ENCODE data around the gene MAN1C1.
A peak's percentile ranks its signal among the peaks of the same experiment; 100 is the strongest.

MAN1C1 gene

DNA sequence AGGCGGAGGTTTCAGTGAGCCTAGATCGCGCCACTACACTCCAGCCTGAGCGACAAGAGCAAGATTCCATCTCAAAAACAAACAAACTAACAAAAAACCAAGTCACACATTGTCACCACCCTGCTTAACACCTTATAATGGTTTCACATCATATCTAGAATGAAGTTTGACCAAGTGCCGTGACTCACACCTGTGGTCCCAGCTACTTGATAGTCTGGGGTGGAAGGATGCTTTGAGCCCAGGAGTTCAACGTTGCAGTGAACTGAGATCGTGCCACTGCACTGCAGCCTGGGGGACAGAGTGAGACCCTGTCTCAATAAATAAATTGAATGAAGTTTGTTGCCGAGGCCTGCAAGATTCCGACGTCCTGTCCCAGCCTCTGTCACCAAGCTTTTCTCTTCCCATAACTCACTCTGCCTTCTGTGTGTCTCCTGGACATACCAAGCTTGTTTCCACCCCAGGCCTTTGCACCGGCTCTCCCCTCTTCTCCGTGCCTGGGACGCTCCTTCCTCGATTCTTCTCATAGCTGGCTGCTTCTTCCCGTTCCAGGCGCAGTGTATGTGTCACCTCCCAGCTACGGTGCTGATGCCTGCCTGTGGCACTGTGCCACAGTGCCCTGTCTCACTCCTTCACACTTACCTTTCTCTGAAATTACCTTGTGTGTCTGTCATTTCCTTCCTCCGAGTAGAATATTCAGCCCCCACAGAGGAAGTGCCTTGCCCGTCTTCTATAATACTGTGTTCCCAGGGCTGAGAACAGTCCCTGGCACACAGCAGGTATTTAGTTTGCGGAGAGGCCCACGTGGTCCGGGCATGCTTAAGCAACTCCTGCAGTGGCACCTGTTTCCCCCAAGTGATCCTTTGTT lies 179.6 kb downstream of the MAN1C1 start:
- no peak for ATAC-seq
- TF ChIP-seq ZC3H10 (CRISPR knock-in tag; IDR thresholded peaks at IDR 0.05) (no peak), BACH2 (CRISPR knock-in tag; IDR thresholded peaks at IDR 0.05; ENCODE audit: borderline replicate concordance) (no peak), ZFP30 (CRISPR knock-in tag; IDR thresholded peaks at IDR 0.05) (no peak), PPARA (CRISPR knock-in tag; IDR thresholded peaks at IDR 0.05; ENCODE audit: borderline replicate concordance) (no peak), CSDC2 (CRISPR knock-in tag; IDR thresholded peaks at IDR 0.05) (no peak), GLIS3 (CRISPR knock-in tag; IDR thresholded peaks at IDR 0.05) (no peak), TOX (CRISPR knock-in tag; IDR thresholded peaks at IDR 0.05; ENCODE audit: borderline replicate concordance) (no peak), ISL1 (CRISPR knock-in tag; IDR thresholded peaks at IDR 0.05) (no peak), ZNF70 (CRISPR knock-in tag; IDR thresholded peaks at IDR 0.05) (no peak), ZNF8 (CRISPR knock-in tag; IDR thresholded peaks at IDR 0.05) (no peak), ESRRG (CRISPR knock-in tag; IDR thresholded peaks at IDR 0.05) (no peak), ARNTL (CRISPR knock-in tag; IDR thresholded peaks at IDR 0.05; ENCODE audit: borderline replicate concordance, low read depth) (no peak), ZNF565 (CRISPR knock-in tag; conservative IDR thresholded peaks at IDR 0.05; ENCODE audit: low read depth) (no peak), ZFP3 (CRISPR knock-in tag; IDR thresholded peaks at IDR 0.05) (no peak), RARB (CRISPR knock-in tag; IDR thresholded peaks at IDR 0.05) (no peak)
- TF ChIP-seq, protein P1, sequence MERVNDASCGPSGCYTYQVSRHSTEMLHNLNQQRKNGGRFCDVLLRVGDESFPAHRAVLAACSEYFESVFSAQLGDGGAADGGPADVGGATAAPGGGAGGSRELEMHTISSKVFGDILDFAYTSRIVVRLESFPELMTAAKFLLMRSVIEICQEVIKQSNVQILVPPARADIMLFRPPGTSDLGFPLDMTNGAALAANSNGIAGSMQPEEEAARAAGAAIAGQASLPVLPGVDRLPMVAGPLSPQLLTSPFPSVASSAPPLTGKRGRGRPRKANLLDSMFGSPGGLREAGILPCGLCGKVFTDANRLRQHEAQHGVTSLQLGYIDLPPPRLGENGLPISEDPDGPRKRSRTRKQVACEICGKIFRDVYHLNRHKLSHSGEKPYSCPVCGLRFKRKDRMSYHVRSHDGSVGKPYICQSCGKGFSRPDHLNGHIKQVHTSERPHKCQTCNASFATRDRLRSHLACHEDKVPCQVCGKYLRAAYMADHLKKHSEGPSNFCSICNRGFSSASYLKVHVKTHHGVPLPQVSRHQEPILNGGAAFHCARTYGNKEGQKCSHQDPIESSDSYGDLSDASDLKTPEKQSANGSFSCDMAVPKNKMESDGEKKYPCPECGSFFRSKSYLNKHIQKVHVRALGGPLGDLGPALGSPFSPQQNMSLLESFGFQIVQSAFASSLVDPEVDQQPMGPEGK (CRISPR knock-in tag; IDR thresholded peaks at IDR 0.05; ENCODE audit: borderline replicate concordance), result no peak
- TF ChIP-seq, protein P2, sequence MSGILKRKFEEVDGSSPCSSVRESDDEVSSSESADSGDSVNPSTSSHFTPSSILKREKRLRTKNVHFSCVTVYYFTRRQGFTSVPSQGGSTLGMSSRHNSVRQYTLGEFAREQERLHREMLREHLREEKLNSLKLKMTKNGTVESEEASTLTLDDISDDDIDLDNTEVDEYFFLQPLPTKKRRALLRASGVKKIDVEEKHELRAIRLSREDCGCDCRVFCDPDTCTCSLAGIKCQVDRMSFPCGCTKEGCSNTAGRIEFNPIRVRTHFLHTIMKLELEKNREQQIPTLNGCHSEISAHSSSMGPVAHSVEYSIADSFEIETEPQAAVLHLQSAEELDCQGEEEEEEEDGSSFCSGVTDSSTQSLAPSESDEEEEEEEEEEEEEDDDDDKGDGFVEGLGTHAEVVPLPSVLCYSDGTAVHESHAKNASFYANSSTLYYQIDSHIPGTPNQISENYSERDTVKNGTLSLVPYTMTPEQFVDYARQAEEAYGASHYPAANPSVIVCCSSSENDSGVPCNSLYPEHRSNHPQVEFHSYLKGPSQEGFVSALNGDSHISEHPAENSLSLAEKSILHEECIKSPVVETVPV (CRISPR knock-in tag; IDR thresholded peaks at IDR 0.05), result no peak
- TF ChIP-seq, protein P3, sequence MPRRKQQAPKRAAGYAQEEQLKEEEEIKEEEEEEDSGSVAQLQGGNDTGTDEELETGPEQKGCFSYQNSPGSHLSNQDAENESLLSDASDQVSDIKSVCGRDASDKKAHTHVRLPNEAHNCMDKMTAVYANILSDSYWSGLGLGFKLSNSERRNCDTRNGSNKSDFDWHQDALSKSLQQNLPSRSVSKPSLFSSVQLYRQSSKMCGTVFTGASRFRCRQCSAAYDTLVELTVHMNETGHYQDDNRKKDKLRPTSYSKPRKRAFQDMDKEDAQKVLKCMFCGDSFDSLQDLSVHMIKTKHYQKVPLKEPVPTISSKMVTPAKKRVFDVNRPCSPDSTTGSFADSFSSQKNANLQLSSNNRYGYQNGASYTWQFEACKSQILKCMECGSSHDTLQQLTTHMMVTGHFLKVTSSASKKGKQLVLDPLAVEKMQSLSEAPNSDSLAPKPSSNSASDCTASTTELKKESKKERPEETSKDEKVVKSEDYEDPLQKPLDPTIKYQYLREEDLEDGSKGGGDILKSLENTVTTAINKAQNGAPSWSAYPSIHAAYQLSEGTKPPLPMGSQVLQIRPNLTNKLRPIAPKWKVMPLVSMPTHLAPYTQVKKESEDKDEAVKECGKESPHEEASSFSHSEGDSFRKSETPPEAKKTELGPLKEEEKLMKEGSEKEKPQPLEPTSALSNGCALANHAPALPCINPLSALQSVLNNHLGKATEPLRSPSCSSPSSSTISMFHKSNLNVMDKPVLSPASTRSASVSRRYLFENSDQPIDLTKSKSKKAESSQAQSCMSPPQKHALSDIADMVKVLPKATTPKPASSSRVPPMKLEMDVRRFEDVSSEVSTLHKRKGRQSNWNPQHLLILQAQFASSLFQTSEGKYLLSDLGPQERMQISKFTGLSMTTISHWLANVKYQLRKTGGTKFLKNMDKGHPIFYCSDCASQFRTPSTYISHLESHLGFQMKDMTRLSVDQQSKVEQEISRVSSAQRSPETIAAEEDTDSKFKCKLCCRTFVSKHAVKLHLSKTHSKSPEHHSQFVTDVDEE (CRISPR knock-in tag; IDR thresholded peaks at IDR 0.05), result no peak
- TF ChIP-seq, protein P4, sequence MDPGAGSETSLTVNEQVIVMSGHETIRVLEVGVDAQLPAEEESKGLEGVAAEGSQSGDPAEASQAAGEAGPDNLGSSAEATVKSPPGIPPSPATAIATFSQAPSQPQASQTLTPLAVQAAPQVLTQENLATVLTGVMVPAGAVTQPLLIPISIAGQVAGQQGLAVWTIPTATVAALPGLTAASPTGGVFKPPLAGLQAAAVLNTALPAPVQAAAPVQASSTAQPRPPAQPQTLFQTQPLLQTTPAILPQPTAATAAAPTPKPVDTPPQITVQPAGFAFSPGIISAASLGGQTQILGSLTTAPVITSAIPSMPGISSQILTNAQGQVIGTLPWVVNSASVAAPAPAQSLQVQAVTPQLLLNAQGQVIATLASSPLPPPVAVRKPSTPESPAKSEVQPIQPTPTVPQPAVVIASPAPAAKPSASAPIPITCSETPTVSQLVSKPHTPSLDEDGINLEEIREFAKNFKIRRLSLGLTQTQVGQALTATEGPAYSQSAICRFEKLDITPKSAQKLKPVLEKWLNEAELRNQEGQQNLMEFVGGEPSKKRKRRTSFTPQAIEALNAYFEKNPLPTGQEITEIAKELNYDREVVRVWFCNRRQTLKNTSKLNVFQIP (CRISPR knock-in tag; IDR thresholded peaks at IDR 0.05; ENCODE audit: borderline replicate concordance, low read depth), result no peak

DNA sequence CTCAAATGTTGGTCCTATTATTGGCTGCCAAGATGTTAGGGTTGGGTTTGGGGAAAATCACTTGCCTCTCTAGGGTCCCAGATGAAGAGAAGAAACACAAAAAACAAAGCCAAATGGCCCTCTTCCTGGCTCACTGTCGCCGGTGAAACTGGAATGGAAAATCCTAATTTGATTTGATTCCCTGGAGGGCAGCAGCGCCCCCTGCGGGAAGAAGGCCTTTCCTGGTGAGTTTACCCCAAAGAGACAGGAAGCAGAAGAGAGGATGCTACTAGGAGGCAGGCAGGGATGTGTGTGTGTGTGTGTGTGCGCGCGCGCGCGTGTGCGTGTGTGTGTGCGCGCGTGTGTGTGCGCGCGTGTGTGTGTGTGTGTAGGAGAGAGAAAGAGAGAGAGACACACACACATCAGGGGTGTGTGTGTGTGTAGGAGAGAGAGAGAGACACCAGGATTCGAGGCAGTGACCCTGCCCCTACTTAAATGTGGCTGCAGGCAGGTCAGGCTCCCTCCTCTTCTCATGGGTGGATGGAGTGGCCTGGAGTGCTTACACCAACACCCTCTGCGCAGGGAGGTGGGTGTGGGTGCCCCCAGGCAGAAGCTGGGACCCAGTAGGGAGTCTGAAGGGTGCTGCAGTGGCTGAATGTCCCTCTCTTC lies 180.3 kb downstream of the MAN1C1 start:
- ATAC-seq, result peak; percentile 56
- TF ChIP-seq ZFP30 (CRISPR knock-in tag; IDR thresholded peaks at IDR 0.05) (no peak), ARNTL (CRISPR knock-in tag; IDR thresholded peaks at IDR 0.05; ENCODE audit: borderline replicate concordance, low read depth) (no peak), ZFP3 (CRISPR knock-in tag; IDR thresholded peaks at IDR 0.05) (no peak), SNAI2 (CRISPR knock-in tag; IDR thresholded peaks at IDR 0.05) (no peak), TOX (CRISPR knock-in tag; IDR thresholded peaks at IDR 0.05; ENCODE audit: borderline replicate concordance) (no peak), OSR1 (CRISPR knock-in tag; IDR thresholded peaks at IDR 0.05) (no peak), ISL1 (CRISPR knock-in tag; IDR thresholded peaks at IDR 0.05) (no peak)
- TF ChIP-seq, protein P5, sequence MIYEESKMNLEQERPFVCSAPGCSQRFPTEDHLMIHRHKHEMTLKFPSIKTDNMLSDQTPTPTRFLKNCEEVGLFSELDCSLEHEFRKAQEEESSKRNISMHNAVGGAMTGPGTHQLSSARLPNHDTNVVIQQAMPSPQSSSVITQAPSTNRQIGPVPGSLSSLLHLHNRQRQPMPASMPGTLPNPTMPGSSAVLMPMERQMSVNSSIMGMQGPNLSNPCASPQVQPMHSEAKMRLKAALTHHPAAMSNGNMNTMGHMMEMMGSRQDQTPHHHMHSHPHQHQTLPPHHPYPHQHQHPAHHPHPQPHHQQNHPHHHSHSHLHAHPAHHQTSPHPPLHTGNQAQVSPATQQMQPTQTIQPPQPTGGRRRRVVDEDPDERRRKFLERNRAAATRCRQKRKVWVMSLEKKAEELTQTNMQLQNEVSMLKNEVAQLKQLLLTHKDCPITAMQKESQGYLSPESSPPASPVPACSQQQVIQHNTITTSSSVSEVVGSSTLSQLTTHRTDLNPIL (CRISPR knock-in tag; IDR thresholded peaks at IDR 0.05; ENCODE audit: low read depth), result no peak
- TF ChIP-seq, protein P3 (CRISPR knock-in tag; IDR thresholded peaks at IDR 0.05), result no peak
- TF ChIP-seq, protein P1 (CRISPR knock-in tag; IDR thresholded peaks at IDR 0.05; ENCODE audit: borderline replicate concordance), result no peak

Measured in SK-N-SH treated with all-trans-retinoic acid at 6 μM for 48 hours (cell line).